Measurements from ENCODE around the gene SLC35F2.

DNA sequence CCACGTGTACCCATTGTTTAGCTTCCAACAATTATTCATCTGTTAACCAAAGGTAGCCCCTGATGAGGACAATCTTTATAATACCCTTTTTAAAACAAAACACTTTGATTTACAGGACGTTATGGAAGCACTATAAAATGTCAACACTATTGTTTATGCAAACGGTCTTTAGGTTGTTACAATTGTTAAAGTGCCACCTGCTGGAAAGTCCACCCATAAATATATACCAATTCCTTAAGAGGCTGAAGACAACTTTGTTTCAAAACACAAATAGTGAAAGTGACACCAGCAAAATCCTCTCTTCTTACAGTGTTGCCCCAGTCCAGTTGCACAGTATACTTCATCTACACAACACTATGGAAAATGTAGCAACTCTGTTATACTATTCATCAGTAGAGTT is 77.8 kb downstream of the SLC35F2 start:
- TF ChIP-seq, protein P1, sequence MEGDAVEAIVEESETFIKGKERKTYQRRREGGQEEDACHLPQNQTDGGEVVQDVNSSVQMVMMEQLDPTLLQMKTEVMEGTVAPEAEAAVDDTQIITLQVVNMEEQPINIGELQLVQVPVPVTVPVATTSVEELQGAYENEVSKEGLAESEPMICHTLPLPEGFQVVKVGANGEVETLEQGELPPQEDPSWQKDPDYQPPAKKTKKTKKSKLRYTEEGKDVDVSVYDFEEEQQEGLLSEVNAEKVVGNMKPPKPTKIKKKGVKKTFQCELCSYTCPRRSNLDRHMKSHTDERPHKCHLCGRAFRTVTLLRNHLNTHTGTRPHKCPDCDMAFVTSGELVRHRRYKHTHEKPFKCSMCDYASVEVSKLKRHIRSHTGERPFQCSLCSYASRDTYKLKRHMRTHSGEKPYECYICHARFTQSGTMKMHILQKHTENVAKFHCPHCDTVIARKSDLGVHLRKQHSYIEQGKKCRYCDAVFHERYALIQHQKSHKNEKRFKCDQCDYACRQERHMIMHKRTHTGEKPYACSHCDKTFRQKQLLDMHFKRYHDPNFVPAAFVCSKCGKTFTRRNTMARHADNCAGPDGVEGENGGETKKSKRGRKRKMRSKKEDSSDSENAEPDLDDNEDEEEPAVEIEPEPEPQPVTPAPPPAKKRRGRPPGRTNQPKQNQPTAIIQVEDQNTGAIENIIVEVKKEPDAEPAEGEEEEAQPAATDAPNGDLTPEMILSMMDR (IDR thresholded peaks at IDR 0.05 in 8 of 11, conservative IDR thresholded peaks at IDR 0.05 in 3 of 11) = no peak
- TF ChIP-seq POLR2A (IDR thresholded peaks at IDR 0.05) (no peak), POLR2AphosphoS5 (IDR thresholded peaks at IDR 0.05) (no peak)
